Lower lobe of right lung (tissue), 2 donors: Measurements from ENCODE around the gene MAN2A1. TPM values are rescaled to one million over a fixed set of nuclear protein-coding genes. Genes with fewer than 3 reads are reported as not detected.

Experiments
- ATAC-seq, 2 donors: fragments of 200-7000 bp; cut with Tn5 transposase; one replicate each; pipeline ENCODE4 v1.9.1; 2020 to 2022; ENCODE audit warnings: mild to moderate bottlenecking in 2 of 2, moderate library complexity in 2 of 2
- DNase-seq: peaks from one replicate; pipeline ENCODE4 v3.0.0-alpha.2; 2020
- H3K27ac ChIP-seq: fragments of 200-600 bp; one replicate; pipeline ENCODE4 v1.8.0; 2022
- H3K27me3 ChIP-seq: fragments of 200-600 bp; one replicate; pipeline ENCODE4 v1.8.0; 2022; ENCODE audit warnings: low read depth
- H3K36me3 ChIP-seq: fragments of 200-600 bp; one replicate; pipeline ENCODE4 v1.8.0; 2022; ENCODE audit warnings: mild to moderate bottlenecking
- H3K4me1 ChIP-seq: fragments of 200-600 bp; one replicate; pipeline ENCODE4 v1.8.0; 2022
- H3K4me3 ChIP-seq: fragments of 200-600 bp; one replicate; pipeline ENCODE4 v1.8.0; 2022; ENCODE audit warnings: mild to moderate bottlenecking
- H3K9me3 ChIP-seq: fragments of 200-600 bp; one replicate; pipeline ENCODE4 v1.8.0; 2022
- CTCF ChIP-seq: fragments of 200-600 bp; IDR thresholded peaks from one replicate; pipeline ENCODE4 v1.8.0; 2022; ENCODE audit warnings: antibody characterized with exemption, mild to moderate bottlenecking
- intact Hi-C: fragments of 100-400 bp; cut with DNase I; formaldehyde crosslinking; loops from one replicate; pipeline ENCODE4 v1.11.0; 2022
- total RNA-seq: library from RNA; stranded (reverse); fragmentation: NEBNext Ultra II Directional; extraction: Animal tissue kit (Norgen Biotek cat#: 25700); gene quantifications from one replicate; pipeline ENCODE4 v1.2.1, GENCODE V29; 2021
- donor health status: DM: no; HTN: yes; CAD: no; lungs with severe emphysema.

The MAN2A1 gene
- total RNA-seq, 1 donor from 2014 or later, result 42.9 TPM

GRCh38 chr5:109833946-109834345 is 144.2 kb downstream of the MAN2A1 start:
- DNase-seq (no peak), ATAC-seq (no peak)
- H3K27ac ChIP-seq, result no peak overlapping the region
- peaks cover 6% of the 10 kb centered on the region for H3K36me3 ChIP-seq
- no peaks in the 10 kb centered on the region for H3K27me3 ChIP-seq
- intact Hi-C loops, result no loop called here
- no peaks in the 10 kb centered on the region for H3K9me3 ChIP-seq
- TF ChIP-seq CTCF, result no peak
- H3K4me1 ChIP-seq, result no peaks in the 10 kb centered on the region
- H3K4me3 ChIP-seq, result no peak overlapping the region

- no peak for TF ChIP-seq CTCF
- Histone ChIP-seq H3K36me3 (peaks cover 23% of the 10 kb centered on the region), H3K27me3 (no peaks in the 10 kb centered on the region), H3K9me3 (no peaks in the 10 kb centered on the region), H3K4me3 (no peak overlapping the region), H3K27ac (no peak overlapping the region), H3K4me1 (no peaks in the 10 kb centered on the region)
- ATAC-seq (no peak), DNase-seq (no peak)
- intact Hi-C loops, result no loop called here
Observed at GRCh38 chr5:109836280-109836679, 146.6 kb downstream of the MAN2A1 start.

GRCh38 chr5:109837231-109837861 is 147.6 kb downstream of the MAN2A1 start:
- TF ChIP-seq CTCF, result no peak
- no peaks in the 10 kb centered on the region for H3K27me3 ChIP-seq
- no peak overlapping the region for H3K27ac ChIP-seq
- no peak overlapping the region for H3K4me3 ChIP-seq
- peaks cover 23% of the 10 kb centered on the region for H3K36me3 ChIP-seq
- intact Hi-C loops, result no loop called here
- ATAC-seq (no peak), DNase-seq (no peak)
- no peaks in the 10 kb centered on the region for H3K4me1 ChIP-seq
- H3K9me3 ChIP-seq, result no peaks in the 10 kb centered on the region

GRCh38 chr5:109838157-109838556 is 148.4 kb downstream of the MAN2A1 start:
- Histone ChIP-seq H3K4me1 (no peaks in the 10 kb centered on the region), H3K27ac (no peak overlapping the region), H3K4me3 (no peak overlapping the region), H3K9me3 (no peaks in the 10 kb centered on the region), H3K27me3 (no peaks in the 10 kb centered on the region), H3K36me3 (peaks cover 30% of the 10 kb centered on the region)
- ATAC-seq, result no peak
- TF ChIP-seq CTCF, result no peak
- intact Hi-C loops, result no loop called here
- no peak for DNase-seq

GRCh38 chr5:109844148-109844547 is 154.4 kb downstream of the MAN2A1 start:
- ATAC-seq (no peak), DNase-seq (no peak)
- intact Hi-C loops, result no loop called here
- no peaks in the 10 kb centered on the region for H3K4me1 ChIP-seq
- H3K27ac ChIP-seq, result no peak overlapping the region
- H3K36me3 ChIP-seq, result peaks cover 60% of the 10 kb centered on the region
- TF ChIP-seq CTCF, result no peak
- no peaks in the 10 kb centered on the region for H3K9me3 ChIP-seq
- H3K27me3 ChIP-seq, result no peaks in the 10 kb centered on the region
- no peak overlapping the region for H3K4me3 ChIP-seq
